Stimulated activated CD4-positive, alpha-beta T cell treated with anti-CD3 and anti-CD28 coated beads, Interleukin-4, amount 100 ng/mL, for 1 hour (primary cell): ENCODE data around the gene ZNF575.
"Not testable (repeated sequence)": the region's sequence is repeated elsewhere in the genome, so short reads cannot be mapped to it uniquely, and the experiment has no call there.

Experiments used
- DNase-seq: peaks from one replicate; pipeline ENCODE4 v3.0.0-alpha.2; 2020

Gene ZNF575

GRCh38 chr19:43545981-43546380, 13.0 kb downstream of the ZNF575 start:
- no peak for DNase-seq

- no peak for DNase-seq
These were observed 13.6 kb downstream of the ZNF575 start for GRCh38 chr19:43546581-43546980.

- DNase-seq: not testable (repeated sequence)
These were observed 14.9 kb downstream of the ZNF575 start for GRCh38 chr19:43547926-43548325.

GRCh38 chr19:43548706-43549105, 15.7 kb downstream of the ZNF575 start:
- no peak for DNase-seq

- DNase-seq: no peak
These were observed 18.6 kb downstream of the ZNF575 start for GRCh38 chr19:43551399-43552197.

- DNase-seq: no peak
These were observed 19.1 kb downstream of the ZNF575 start for GRCh38 chr19:43552198-43552450.

GRCh38 chr19:43552616-43553015, 19.6 kb downstream of the ZNF575 start:
- DNase-seq: no peak

- DNase-seq: no peak
These were observed 20.7 kb downstream of the ZNF575 start for GRCh38 chr19:43553656-43554055.

- DNase-seq: no peak
These were observed 21.4 kb downstream of the ZNF575 start for GRCh38 chr19:43554317-43554895.

GRCh38 chr19:43555185-43555770, 22.3 kb downstream of the ZNF575 start:
- DNase-seq: peak; percentile 79

- DNase-seq: no peak
These were observed 27.7 kb downstream of the ZNF575 start for GRCh38 chr19:43560687-43561086.

- DNase-seq: no peak
These were observed 28.4 kb downstream of the ZNF575 start for GRCh38 chr19:43561139-43561970.

- DNase-seq: no peak
These were observed 29.3 kb downstream of the ZNF575 start for GRCh38 chr19:43562226-43562697.

- DNase-seq: peak; percentile 56
These were observed 29.8 kb downstream of the ZNF575 start for GRCh38 chr19:43562698-43563241.

GRCh38 chr19:43563816-43564457, 30.9 kb downstream of the ZNF575 start:
- no peak for DNase-seq

GRCh38 chr19:43564800-43565199, 31.8 kb downstream of the ZNF575 start:
- no peak for DNase-seq

GRCh38 chr19:43569657-43570056, 36.7 kb downstream of the ZNF575 start:
- no peak for DNase-seq

- no peak for DNase-seq
These were observed 37.3 kb downstream of the ZNF575 start for GRCh38 chr19:43570174-43570791.

- no peak for DNase-seq
These were observed 39.2 kb downstream of the ZNF575 start for GRCh38 chr19:43572171-43572588.

- DNase-seq: no peak
These were observed 41.6 kb downstream of the ZNF575 start for GRCh38 chr19:43574424-43575155.
